GM18499 (cell line): ENCODE measurements around the gene ECSCR.
"Not testable (repeated sequence)": the region's sequence is repeated elsewhere in the genome, so short reads cannot be mapped to it uniquely, and the experiment has no call there.

ENCODE experiments used
- ATAC-seq: cut with Tn5 transposase; IDR thresholded peaks from one replicate; pipeline ENCODE4 v1.9.1; 2021; ENCODE audit warnings: moderate number of reproducible peaks; ENCODE audit not compliant: insufficient read depth, unreplicated experiment

ECSCR gene, protein sequence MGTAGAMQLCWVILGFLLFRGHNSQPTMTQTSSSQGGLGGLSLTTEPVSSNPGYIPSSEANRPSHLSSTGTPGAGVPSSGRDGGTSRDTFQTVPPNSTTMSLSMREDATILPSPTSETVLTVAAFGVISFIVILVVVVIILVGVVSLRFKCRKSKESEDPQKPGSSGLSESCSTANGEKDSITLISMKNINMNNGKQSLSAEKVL

DNA sequence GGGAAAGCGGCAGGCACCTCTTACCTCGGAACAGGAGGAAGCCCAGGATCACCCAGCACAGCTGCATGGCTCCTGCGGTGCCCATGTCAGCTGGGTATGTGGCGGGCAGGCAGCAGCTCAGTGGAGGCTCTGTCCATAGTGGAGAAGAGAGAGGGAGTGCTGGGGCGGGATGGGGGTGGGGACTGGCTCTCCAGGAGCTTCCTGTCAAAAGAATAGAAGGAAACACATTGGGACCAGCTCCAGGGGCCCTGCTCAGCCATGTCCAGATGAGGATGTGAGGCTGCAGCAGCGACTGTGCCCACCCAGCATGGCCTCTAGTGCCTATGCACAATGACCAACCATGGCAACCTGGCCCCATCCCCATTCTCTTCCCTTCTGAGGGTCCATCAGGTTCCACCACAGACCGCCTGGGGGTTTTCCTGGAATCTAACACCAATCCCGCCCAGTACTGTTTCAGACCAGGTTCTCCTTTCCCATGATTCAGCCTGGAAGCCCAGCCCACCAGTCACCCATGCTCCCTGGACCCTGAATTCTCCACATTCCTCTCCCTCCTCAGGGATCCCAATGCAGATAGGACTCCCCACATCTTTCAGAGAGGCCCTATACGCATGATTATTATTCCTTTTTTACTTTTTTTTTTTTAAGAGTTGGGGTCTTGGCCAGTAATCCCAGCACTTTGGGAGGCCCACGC is at the start of gene ECSCR:
Gene ECSCR, minus strand, starts transcription at position 158 of the 691 bp plus-strand sequence. Its CDS starts 73 bp downstream, at position 85.
- ATAC-seq, result no peak

DNA sequence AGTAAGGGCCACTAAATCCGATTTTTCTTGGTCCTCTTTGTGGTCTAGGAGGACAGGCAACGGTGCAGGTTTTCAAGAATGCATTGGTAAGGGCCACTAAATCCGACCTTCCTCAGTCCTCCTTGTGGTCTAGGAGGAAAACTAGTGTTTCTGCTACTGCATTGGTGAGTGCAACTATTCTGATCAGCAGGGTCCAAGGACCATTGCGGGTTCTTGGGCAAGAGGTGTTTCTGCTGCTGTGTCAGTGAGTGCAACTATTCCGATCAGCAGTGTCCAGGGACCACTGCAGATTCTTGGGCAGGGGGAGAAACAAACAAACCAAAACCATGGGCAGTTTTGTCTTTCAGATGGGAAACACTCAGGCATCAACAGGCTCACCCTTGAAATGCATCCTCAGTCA is 42.2 kb upstream of the ECSCR start:
- not testable (repeated sequence) for ATAC-seq

DNA sequence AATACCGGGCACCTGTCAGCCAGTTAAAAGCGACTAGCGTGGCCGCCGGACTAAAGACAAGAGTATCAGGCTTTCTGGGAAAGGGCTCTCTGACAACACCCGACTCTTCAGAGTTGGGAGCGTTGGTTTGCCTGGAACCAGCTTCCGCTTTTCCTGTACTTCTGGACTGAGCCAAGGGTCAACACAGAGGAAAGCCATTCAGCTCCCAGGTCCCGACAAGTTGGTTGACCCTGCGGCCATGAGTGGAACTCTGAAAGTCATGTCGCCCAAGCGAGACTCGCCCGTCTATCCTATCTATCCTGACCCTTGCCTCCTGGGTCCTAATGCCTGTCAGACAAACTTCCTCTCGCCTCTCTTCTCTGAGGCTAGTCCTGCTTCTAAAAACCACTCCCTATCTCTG is 41.3 kb upstream of the ECSCR start:
- ATAC-seq, result not testable (repeated sequence)

DNA sequence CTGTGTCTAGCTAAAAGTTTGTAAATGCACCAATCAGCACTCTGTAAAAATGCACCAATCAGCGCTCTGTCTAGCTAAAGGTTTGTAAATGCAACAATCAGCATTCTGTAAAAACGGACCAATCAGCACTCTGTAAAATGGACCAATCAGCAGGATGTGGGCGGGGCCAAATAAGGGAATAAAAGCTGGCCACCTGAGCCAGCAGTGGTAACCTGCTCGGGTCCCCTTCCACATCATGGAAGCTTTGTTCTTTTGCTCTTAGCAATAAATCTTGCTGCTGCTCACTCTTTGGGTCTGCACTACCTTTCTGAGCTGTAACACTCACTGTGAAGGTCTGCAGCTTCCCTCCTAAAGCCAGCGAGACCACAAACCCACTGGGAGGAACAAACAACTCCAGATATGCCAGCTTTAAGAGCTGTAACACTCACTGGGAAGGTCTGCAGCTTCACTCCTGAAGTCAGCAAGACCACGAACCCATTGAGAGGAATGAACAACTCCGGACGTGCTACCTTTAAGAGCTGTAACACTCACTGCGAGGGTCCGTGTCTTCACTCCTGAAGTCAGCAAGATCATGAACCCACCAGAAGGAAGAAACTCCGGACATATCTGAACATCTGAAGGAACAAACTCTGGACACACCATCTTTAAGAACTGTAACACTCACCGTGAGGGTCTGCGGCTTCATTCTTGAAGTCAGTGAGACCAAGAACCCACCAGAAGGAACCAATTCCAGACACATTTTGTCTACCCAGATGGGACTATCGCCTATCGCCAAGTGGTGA is 40.7 kb upstream of the ECSCR start:
- not testable (repeated sequence) for ATAC-seq

DNA sequence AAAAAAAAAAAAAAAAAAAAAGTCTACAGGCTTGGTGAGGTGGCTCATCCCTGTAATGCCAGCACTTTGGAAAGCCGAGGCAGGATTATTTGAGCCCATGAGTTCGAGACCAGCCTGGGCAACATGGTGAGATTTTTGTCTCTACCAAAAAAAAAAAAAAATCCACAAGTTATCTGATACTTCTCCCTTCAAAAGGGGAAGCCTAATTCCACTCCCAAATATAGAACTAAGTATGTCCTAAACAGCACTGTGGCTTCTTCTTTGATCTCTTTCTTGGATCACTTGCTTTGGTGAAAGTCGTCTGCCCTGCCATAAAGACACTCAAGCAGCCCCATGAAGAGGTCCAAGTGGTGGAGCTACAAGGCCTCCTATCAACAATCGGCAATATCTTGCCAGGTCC is 38.8 kb upstream of the ECSCR start:
- no peak for ATAC-seq

DNA sequence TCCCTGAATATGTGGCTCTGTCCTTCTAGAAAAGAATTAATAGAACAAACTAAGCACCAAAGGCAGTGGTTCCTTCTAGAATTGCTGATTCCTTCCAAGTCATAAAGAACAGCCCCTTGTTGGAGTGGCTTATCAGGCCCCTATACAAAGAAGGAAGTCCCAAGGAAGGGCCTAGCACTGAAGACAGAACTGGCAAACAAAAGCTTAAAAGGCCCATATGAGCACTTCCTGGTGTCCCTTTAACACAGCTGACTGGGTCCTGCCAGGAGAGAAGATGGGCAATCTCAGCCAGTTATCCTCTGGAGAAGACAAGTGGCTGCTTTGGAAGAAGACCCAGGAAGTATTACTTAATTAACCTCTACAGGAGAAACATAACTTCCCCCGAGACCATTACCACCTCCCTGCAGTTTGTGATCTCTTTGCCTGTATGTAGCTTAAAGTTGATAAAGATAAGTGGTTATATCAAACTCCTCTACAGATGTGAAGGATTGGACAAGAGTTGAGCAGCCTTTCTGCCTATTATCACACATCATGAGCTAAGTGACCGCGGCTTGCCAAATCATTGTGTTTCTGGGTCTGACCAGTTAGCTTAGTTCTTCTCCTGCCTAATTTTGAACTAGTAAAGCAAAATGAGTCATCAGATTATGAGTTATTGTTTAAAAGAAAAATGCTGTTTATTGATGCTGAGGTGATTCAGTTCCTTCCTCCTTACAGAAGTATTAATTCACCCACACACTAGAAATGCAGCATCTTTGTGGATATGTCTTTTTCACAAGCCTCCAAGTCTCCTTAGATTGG is 33.3 kb upstream of the ECSCR start:
- no peak for ATAC-seq

DNA sequence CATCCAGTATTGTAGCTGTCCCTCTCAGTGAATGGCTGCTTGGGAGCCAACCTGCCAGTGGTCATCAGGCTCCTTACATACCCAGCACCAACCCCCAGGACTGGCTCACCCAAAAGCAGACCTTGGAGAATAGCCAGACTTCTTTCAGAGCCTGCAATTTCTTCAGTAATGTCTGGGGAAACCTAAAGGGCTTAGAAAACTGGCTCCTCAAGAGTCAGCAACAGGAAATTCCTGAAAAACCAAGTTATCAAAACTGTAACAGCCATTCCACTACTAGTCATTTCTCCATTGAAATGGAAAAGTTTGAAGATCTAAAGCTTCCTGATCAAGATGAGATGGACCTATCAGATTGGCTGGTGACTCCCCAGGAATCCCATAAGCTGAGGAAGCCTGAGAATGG is 32.3 kb upstream of the ECSCR start:
- no peak for ATAC-seq

DNA sequence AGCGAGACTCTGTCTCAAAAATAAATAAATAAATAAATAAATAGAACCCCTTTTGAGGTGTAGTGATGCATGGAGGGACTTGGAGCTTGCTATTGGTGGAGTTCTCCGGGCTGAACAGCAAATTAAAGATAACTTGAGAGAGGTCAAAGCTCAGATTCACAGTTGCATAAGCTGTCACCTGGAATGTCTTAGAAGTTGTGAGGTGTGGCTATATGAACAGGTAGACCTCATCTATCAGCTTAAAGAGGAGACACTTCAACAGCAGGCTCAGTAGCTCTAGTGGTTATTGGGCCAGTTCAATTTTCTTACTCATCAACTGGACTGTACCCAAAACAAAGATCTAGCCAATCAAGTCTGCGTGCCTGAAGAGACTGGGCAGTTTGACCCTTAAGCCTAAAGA is 31.7 kb upstream of the ECSCR start:
- no peak for ATAC-seq

DNA sequence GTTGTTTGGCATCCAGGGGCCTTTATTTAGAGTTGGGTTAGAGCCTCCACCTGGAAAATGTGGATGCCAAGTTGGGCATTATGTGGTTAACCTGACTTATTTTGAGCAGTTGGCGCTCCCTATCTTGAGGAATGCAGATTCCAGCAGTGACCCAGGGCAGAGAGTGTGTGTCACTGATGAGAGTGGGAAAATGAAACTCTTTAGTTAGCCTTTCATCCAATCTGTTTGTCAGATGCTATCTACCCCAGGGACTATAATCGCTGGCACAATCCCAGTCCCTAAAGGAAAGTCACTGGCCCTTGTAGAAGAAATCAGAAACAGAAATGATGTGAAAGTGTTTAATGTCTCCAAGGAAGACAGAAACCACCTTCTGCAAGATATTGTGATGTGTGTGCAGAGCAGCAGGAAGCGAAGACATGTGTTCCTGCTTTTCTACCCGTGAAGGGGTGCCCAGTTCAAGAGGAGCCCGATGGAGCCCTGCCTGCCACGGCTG is 30.2 kb upstream of the ECSCR start:
- no peak for ATAC-seq

DNA sequence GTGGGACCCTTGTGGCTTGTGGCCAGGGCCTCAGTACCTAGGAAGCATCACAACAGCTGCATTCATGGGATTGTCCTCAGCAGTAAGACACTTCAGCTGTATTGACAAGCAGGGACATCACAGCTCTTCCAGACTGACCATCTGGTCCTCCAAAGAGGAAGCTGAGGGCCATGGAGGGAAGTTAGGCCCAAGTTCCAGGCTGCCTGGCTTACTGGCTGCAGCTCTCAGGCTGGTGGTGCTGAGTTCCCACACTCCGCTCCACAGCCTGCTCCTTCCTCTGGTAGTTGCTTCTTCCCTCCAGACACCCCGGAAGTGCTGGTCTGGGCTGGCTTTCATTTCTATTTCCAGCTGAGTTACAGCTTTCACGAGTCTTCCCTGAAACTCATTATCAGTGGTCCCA is 25.7 kb upstream of the ECSCR start:
- no peak for ATAC-seq

DNA sequence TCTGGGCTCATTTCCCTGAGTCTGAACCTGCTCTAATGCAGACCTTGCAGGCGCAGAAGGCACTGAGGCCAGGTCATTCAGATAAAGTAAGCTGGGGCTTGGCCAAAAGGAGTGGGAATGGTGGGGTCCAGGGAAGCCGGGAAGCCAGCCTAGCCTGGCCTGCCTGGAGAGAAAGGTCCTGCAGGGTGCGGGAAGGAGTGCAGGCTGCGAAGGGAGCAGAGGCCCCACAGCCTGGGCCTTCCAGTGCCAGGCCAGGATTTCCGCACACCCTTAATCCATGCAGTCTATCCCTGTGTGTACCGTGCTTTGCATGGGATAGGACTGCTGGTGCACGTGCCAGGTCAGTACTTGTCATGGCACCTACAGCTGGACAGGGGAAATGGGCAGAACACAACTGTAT is 23.7 kb upstream of the ECSCR start:
- ATAC-seq, result no peak

DNA sequence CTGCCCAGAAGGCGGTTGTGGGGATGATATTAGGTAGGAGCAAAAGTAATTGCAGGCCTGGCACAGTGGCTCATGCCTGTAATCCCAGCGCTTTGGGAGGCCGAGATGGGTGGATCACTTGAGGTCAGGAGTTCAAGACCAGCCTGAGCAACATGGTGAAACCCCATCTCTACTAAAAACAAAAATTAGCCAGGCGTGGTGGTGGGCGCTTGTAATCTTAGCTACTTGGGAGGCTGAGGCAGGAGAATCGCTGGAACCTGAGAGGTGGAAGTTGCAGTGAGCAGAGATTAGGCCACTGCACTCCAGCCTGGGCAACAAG is 20.3 kb upstream of the ECSCR start:
- ATAC-seq, result not testable (repeated sequence)

DNA sequence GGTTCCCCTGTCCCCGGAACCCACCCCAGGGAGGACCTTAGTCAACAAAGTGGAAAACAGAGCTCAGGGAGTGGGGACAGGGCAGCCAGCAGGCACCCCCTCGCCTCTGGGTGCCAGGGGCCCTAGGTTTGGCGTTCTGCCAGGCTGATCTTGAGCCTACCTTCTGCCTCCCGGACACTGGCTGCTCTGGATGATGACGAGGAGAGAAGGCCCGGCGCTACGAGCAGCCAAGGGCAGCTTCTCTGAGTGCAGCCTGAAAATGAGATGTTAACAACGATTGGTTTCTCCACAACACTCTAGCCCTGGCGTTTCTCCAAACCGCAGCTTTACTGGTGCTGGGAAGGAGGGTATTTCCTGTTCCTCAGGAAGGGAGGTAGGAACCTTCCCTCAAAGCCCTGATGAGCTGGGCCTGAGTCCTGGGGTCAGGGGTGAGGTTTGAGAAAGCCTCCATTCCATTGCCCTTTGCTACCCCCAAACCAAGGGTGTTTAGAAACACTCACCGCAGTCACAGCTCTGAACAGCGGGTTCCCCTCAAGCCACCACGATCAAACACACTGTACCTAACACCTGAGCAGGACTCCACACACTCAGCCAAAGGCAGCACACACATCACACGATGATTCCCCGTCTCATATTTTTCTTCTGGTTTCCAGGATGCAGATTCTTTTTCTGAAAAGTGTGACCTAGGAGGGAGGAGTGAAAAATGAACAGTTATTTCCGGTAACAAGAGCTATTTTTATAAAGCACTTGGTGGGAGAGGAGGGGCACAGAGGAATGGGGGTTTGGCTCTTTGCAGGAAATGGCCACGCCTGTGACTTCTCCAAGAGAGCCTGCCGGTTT is 19.7 kb upstream of the ECSCR start, which contains the start of gene STING1:
Gene STING1, minus strand, starts transcription at position 709 of the 840 bp plus-strand sequence. CDS start 1,054 bp downstream, outside the sequence.
- ATAC-seq, result no peak

DNA sequence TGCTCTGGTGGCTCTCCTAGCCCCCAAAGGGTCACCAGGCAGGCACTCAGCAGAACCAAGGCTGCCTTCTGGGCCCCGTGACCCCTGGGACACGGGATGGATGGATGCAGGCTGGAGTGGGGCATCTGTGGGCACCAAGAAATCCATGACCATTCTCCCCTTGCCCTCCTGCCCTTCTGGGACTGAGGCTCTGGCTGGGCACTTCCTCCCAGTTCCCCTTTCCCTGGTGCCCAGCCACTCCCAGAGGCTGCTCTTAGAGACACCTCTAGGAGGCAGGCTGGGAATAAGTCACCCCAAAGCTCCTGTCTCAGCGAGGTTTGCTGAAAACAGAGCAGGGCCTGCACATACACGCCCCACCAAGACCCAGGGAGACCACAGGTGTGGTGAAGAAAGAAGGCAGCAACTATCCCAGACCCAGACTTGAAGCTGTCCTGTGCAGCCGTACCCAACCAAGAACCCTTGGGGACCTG is 19.1 kb upstream of the ECSCR start:
- no peak for ATAC-seq

DNA sequence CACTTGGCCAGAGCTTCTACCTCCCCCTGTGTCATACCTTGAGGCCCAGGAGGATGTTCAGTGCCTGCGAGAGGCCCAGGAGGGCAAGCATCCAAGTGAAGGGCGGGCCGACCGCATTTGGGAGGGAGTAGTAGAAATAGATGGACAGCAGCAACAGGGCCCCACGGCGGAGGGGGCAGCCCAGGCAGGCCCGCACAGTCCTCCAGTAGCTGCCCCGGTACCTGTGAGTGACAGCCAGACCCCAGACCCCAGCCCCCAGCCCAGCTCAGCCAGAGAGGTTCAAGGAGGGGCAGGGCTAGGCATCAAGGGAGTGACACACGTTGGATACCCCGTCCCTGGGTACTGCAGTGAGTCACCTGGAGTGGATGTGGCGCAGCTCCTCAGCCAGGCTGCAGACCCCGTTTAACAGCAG is 18.6 kb upstream of the ECSCR start:
- no peak for ATAC-seq

DNA sequence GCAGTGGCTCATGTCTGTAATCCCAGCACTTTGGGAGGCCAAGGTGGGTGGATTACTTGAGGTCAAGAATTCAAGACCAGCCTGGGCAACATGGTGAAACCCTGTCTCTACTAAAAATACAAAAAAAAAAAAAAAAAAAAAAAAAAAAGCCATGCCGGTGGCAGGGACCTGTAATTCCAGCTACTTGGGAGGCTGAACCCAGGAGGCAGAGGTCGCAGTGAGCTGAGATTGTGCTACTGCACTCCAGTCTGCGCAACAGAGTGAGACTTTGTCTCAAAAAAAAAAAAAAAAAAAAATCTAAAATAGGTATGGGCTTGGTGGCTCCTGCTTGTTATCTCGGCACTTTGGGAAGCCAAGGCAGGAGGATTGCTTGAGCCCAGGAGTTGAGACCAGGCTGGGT is 17.2 kb upstream of the ECSCR start:
- not testable (repeated sequence) for ATAC-seq

DNA sequence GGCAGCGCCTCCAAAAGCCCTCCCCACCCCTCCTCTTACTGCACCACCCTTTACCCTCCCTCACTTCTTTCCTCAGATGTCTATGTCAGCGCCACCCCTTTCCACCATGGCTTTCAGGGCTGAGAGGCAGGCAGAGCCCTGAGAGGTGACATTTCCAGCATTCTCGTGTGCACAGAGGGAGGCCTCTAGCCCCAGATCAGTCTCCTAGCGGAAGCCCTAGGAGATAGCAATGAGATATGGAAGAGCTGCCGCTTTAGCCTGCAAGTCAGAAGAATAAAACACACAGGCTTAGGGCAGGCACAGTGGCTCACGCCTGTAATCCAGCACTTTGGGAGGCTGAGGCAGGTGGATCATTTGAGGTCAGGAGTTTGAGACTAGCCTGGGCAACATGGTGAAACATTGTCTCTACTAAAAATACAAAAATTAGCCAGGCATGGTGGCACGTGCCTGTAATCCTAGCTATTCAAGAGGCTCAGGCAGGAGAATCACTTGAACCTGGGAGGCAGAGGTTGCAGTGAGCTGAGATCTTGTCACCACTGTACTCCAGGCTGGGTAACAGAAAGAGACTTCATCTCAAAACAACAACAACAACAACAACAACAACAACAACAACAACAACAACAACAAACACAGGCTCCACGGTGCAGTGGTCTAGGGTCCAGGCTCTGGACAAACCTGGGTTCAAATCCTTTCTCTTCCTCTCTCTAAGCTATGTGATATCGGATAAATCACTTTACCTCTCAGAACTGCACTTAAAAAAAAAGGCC is 16.3 kb upstream of the ECSCR start:
- ATAC-seq, result not testable (repeated sequence)

DNA sequence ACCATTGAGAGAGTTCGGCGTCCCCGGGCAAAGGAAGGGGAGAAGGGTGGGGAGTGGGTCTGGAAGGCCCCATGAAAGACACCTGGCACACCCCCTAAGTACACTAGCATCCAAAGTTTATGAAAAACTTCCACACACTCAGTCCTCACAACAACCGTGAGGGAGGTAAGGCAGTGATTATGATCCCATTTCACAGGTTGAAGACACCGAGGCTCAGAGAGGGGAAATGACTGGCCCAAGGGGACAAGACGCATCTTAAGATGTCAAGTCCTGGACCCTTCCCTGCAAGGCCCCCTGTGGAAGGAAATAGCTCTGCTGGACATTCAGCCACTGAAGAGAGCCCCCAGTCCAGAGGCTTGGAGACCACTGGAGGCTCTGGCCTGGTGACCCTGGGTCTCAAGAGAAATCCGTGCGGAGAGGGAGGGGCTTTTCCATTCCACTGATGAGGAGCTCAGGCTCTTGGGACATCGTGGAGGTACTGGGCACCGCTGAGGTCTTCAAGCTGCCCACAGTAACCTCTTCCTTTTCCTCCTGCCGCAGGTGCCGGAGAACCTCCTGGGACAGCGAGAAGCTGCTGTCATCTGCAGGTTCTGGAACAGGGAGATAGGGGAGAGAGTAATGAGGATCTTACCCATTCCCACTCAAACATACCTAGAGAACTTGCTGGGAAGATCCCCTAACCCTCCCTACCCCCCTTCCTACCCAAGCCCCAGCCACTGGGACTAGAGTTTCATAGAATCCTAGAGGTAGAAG is 13.5 kb upstream of the ECSCR start:
- ATAC-seq, result no peak
